CD14-positive monocyte (primary cell): Measurements from ENCODE around the gene PPP2R2C. TPM values are rescaled to one million over a fixed set of nuclear protein-coding genes. Genes with fewer than 3 reads are reported as not detected.

Source experiments
- DNase-seq, 3 donors: peaks; one replicate each; pipeline ENCODE4 v3.0.0-alpha.2; 2011 to 2022
- H2AFZ ChIP-seq: 2 replicates; pipeline ENCODE4 v1.6.0; 2012; ENCODE audit warnings: mild to moderate bottlenecking, low read depth, low read length, inconsistent platforms; ENCODE audit not compliant: insufficient read depth, poor library complexity, severe bottlenecking
- H3K27ac ChIP-seq, 2 donors: 1 replicate in 1 of 2; 2 replicates in 1 of 2; pipeline ENCODE4 v1.5.1; 2012 to 2013; ENCODE audit warnings: low read length in 2 of 2, control low read depth in 1 of 2, inconsistent platforms in 1 of 2, low read depth in 1 of 2, mild to moderate bottlenecking in 1 of 2
- H3K27me3 ChIP-seq, 2 donors: one replicate each; pipeline versions ENCODE4 v1.6.0 to v1.6.1; 2011 to 2013; ENCODE audit warnings: low read length in 2 of 2; ENCODE audit not compliant: control insufficient read depth in 2 of 2, insufficient read depth in 2 of 2
- H3K36me3 ChIP-seq, 2 donors: replicated peaks in 1 of 2; 1 replicate in 1 of 2; 2 replicates in 1 of 2; pipeline versions ENCODE4 v1.5.1 to v1.6.1; 2012 to 2013; ENCODE audit warnings: low read length in 2 of 2, control low read depth in 1 of 2, inconsistent platforms in 1 of 2, mild to moderate bottlenecking in 1 of 2; ENCODE audit not compliant: insufficient read depth in 2 of 2, control insufficient read depth in 1 of 2
- H3K4me1 ChIP-seq, 2 donors: 1 replicate in 1 of 2; 2 replicates in 1 of 2; pipeline versions ENCODE4 v1.5.1 to v1.6.1; 2012 to 2013; ENCODE audit warnings: low read length in 2 of 2, control low read depth in 1 of 2, inconsistent platforms in 1 of 2, mild to moderate bottlenecking in 1 of 2, moderate library complexity in 1 of 2; ENCODE audit not compliant: insufficient read depth in 2 of 2, control insufficient read depth in 1 of 2
- H3K4me2 ChIP-seq: replicated peaks from 2 replicates; pipeline ENCODE3; 2012; ENCODE audit warnings: low read length, moderate library complexity, mild to moderate bottlenecking; ENCODE audit not compliant: poor library complexity, severe bottlenecking; ENCODE audit errors: extremely low read depth
- H3K4me3 ChIP-seq, 3 experiments: fragments of 200-600 bp in 1 of 3; sonication (generic) in 1 of 3; replicated peaks in 1 of 3; 1 replicate in 2 of 3; 2 replicates in 1 of 3; pipeline ENCODE4 v1.5.1; 2011 to 2013; ENCODE audit warnings: low read length in 3 of 3, mild to moderate bottlenecking in 3 of 3, control low read depth in 2 of 3, low read depth in 2 of 3, inconsistent platforms in 1 of 3, moderate library complexity in 1 of 3
- H3K79me2 ChIP-seq: 2 replicates; pipeline ENCODE4 v1.6.0; 2012; ENCODE audit warnings: mild to moderate bottlenecking, control low read depth, inconsistent platforms, low read length, moderate library complexity; ENCODE audit not compliant: insufficient read depth
- H3K9ac ChIP-seq: 2 replicates; pipeline ENCODE4 v1.6.0; 2017; ENCODE audit warnings: low read length, mild to moderate bottlenecking; ENCODE audit not compliant: insufficient read depth, poor library complexity, severe bottlenecking
- H3K9me3 ChIP-seq, 2 donors: replicated peaks in 1 of 2; 1 replicate in 1 of 2; 2 replicates in 1 of 2; pipeline versions ENCODE4 v1.5.1 to v1.6.1; 2012 to 2013; ENCODE audit warnings: low read length in 2 of 2, control low read depth in 1 of 2; ENCODE audit not compliant: control insufficient read depth in 1 of 2, insufficient read depth in 1 of 2
- H4K20me1 ChIP-seq: 2 replicates; pipeline ENCODE4 v1.6.0; 2012; ENCODE audit warnings: mild to moderate bottlenecking, low read length, control low read depth, moderate library complexity; ENCODE audit not compliant: insufficient read depth
- H3K27ac Mint-ChIP-seq, 7 donors: one replicate each; pipeline ENCODE4 v1.8.0; 2020; ENCODE audit warnings: mild to moderate bottlenecking in 7 of 7, mixed read lengths in 7 of 7, moderate library complexity in 6 of 7, inconsistent platforms in 2 of 7
- H3K27me3 Mint-ChIP-seq, 3 donors: one replicate each; pipeline ENCODE4 v1.8.0; 2021 to 2022; ENCODE audit warnings: low read depth in 3 of 3, mild to moderate bottlenecking in 3 of 3, mixed read lengths in 3 of 3, moderate library complexity in 3 of 3, inconsistent platforms in 1 of 3
- H3K36me3 Mint-ChIP-seq, 2 donors: one replicate each; pipeline ENCODE4 v1.8.0; 2020; ENCODE audit warnings: mixed read lengths in 2 of 2, inconsistent platforms in 1 of 2, mild to moderate bottlenecking in 1 of 2
- H3K4me1 Mint-ChIP-seq: one replicate; pipeline ENCODE4 v1.8.0; 2020; ENCODE audit warnings: mild to moderate bottlenecking, mixed read lengths
- H3K4me3 Mint-ChIP-seq, 2 donors: one replicate each; pipeline ENCODE4 v1.8.0; 2020; ENCODE audit warnings: mild to moderate bottlenecking in 2 of 2, mixed read lengths in 2 of 2, moderate library complexity in 1 of 2
- H3K9me3 Mint-ChIP-seq, 7 donors: one replicate each; pipeline ENCODE4 v1.8.0; 2020 to 2022; ENCODE audit warnings: mixed read lengths in 7 of 7, mild to moderate bottlenecking in 6 of 7, moderate library complexity in 6 of 7, inconsistent platforms in 2 of 7
- CTCF ChIP-seq: fragments of 200-600 bp; IDR thresholded peaks from one replicate; pipeline ENCODE4 v1.8.0; 2022; ENCODE audit warnings: antibody characterized with exemption, mild to moderate bottlenecking
- WGBS: methylation state at CpG from one replicate; pipeline ENCODE4 v1.1.5; 2013; ENCODE audit warnings: missing lambda C conversion rate; ENCODE audit not compliant: insufficient coverage; 5-methylcytosine and 5-hydroxymethylcytosine counted together
- intact Hi-C, 2 donors: fragments of 100-400 bp; cut with micrococcal nuclease; formaldehyde crosslinking; loops; one replicate each; pipeline versions ENCODE4 v1.15.0 to v1.15.1; 2023
- polyA plus RNA-seq, 3 donors: library from polyadenylated mRNA; depleted of rRNA in 1 of 3; unstranded in 2 of 3; stranded (reverse) in 1 of 3; fragments of 300-500 nt in 2 of 3; fragments of >200 nt in 1 of 3; fragmentation: Illumina TruSeq in 2 of 3; gene quantifications; 1 replicate in 2 of 3; 2 replicates in 1 of 3; pipeline ENCODE4 v1.2.3, GENCODE V29; 2012 to 2021

Gene PPP2R2C
- polyA plus RNA-seq, 3 donors: not detected

GRCh38 chr4:6492861-6493657, 20.6 kb upstream of the PPP2R2C start:
- H3K27ac Mint-ChIP-seq: peak overlapping the region in 1 of 7 donors; percentile 28
- H3K36me3 ChIP-seq: no peaks in the 10 kb centered on the region
- H3K27me3 ChIP-seq: no peaks in the 10 kb centered on the region
- H3K4me2 ChIP-seq: no peak overlapping the region
- no peak for TF ChIP-seq CTCF
- H3K9me3 Mint-ChIP-seq: peaks cover 11 to 32% (median 22%) of the 10 kb centered on the region in 7 donors
- intact Hi-C loops: no loop called here
- H3K9ac ChIP-seq: no peak overlapping the region
- peaks cover 19 to 32% of the 10 kb centered on the region in 2 donors for H3K9me3 ChIP-seq
- no peak for DNase-seq
- H2AFZ ChIP-seq: no peak overlapping the region
- H4K20me1 ChIP-seq: no peaks in the 10 kb centered on the region
- no peaks in the 10 kb centered on the region for H3K4me1 Mint-ChIP-seq
- no peaks in the 10 kb centered on the region for H3K36me3 Mint-ChIP-seq
- H3K27ac ChIP-seq: no peak overlapping the region
- no peaks in the 10 kb centered on the region for H3K79me2 ChIP-seq
- no peak overlapping the region for H3K4me3 ChIP-seq
- 49% methylated on average over 5 of the region's 13 CpGs for WGBS
- H3K4me3 Mint-ChIP-seq: no peak overlapping the region
- peaks cover 6 to 17% (median 12%) of the 10 kb centered on the region in 3 donors for H3K27me3 Mint-ChIP-seq
- H3K4me1 ChIP-seq: no peaks in the 10 kb centered on the region

GRCh38 chr4:6492027-6492590, 19.7 kb upstream of the PPP2R2C start:
- Histone ChIP-seq H4K20me1 (no peaks in the 10 kb centered on the region), H2AFZ (no peak overlapping the region), H3K27me3 (no peaks in the 10 kb centered on the region), H3K79me2 (no peaks in the 10 kb centered on the region), H3K4me2 (no peak overlapping the region), H3K4me1 (no peaks in the 10 kb centered on the region), H3K36me3 (no peaks in the 10 kb centered on the region), H3K9ac (no peak overlapping the region), H3K9me3 (peaks cover 19 to 32% of the 10 kb centered on the region in 2 donors), H3K4me3 (no peak overlapping the region), H3K27ac (no peak overlapping the region)
- TF ChIP-seq CTCF: no peak
- peaks cover 6 to 17% (median 12%) of the 10 kb centered on the region in 3 donors for H3K27me3 Mint-ChIP-seq
- intact Hi-C loops: no loop called here
- no peak overlapping the region for H3K4me3 Mint-ChIP-seq
- DNase-seq: no peak
- H3K27ac Mint-ChIP-seq: no peak overlapping the region
- no peaks in the 10 kb centered on the region for H3K4me1 Mint-ChIP-seq
- H3K9me3 Mint-ChIP-seq: peaks cover 13 to 36% (median 29%) of the 10 kb centered on the region in 7 donors
- WGBS: 93% methylated on average over 3 of the region's 6 CpGs
- no peaks in the 10 kb centered on the region for H3K36me3 Mint-ChIP-seq
